H1 (cell line): ENCODE data around the gene IL5. TPM values are rescaled to one million over a fixed set of nuclear protein-coding genes. Genes with fewer than 3 reads are reported as not detected.

Experiments used
- CTCF ChIA-PET: fragments of 300-600 bp; sonication (Branson Sonifier 250); formaldehyde crosslinking; loops from one replicate; lab custom pipeline; 2021; ENCODE audit not compliant: partially characterized antibody; lab: Charles Lee
- POLR2A ChIA-PET: fragments of 300-600 bp; sonication (Branson Sonifier 250); formaldehyde crosslinking; loops from one replicate; lab custom pipeline; 2021; ENCODE audit warnings: inconsistent platforms; ENCODE audit not compliant: partially characterized antibody; lab: Charles Lee
- DNase-seq, 2 experiments: peaks; one replicate each; pipeline versions ENCODE4 v3.0.0 to v3.0.0-alpha.2; 2010 to 2022; ENCODE audit warnings: low spot score in 2 of 2, low read depth in 1 of 2, mixed read lengths in 1 of 2
- FAIRE-seq: peaks from 2 replicates; lab custom pipeline; 2011; peaks lifted over from hg19 to GRCh38; lab: Jason Lieb, UNC
- H2AFZ ChIP-seq: 2 replicates; pipeline ENCODE4 v1.8.1; 2012; ENCODE audit warnings: low read length, inconsistent platforms
- H2AK5ac ChIP-seq: 2 replicates; pipeline ENCODE4 v1.6.1; 2013; ENCODE audit warnings: low read depth, low read length
- H2BK120ac ChIP-seq: replicated peaks from 2 replicates; pipeline ENCODE3; 2013; ENCODE audit warnings: low read depth, low read length, inconsistent platforms
- H2BK12ac ChIP-seq: 2 replicates; pipeline ENCODE4 v1.6.1; 2013; ENCODE audit warnings: low read depth, low read length
- H2BK15ac ChIP-seq: 2 replicates; pipeline ENCODE4 v1.6.1; 2013; ENCODE audit warnings: low read length
- H2BK20ac ChIP-seq: 2 replicates; pipeline ENCODE4 v1.6.1; 2013; ENCODE audit warnings: low read length
- H2BK5ac ChIP-seq: 2 replicates; pipeline ENCODE4 v1.6.1; 2013; ENCODE audit warnings: low read depth, low read length
- H3K14ac ChIP-seq: 2 replicates; pipeline ENCODE4 v1.6.1; 2013; ENCODE audit warnings: inconsistent platforms; ENCODE audit not compliant: insufficient read length
- H3K18ac ChIP-seq: 2 replicates; pipeline ENCODE4 v1.6.1; 2013; ENCODE audit warnings: low read length; ENCODE audit errors: extremely low read depth
- H3K23ac ChIP-seq: 2 replicates; pipeline ENCODE4 v1.6.1; 2013; ENCODE audit warnings: inconsistent platforms; ENCODE audit not compliant: insufficient read length
- H3K23me2 ChIP-seq: 2 replicates; pipeline ENCODE4 v1.6.1; 2013; ENCODE audit warnings: low read depth, low read length
- H3K27ac ChIP-seq: 2 replicates; pipeline ENCODE4 v1.6.1; 2011; ENCODE audit warnings: low read depth, low read length, inconsistent platforms
- H3K27me3 ChIP-seq, 4 experiments: replicated peaks in 1 of 4; 1 replicate in 1 of 4; 2 replicates in 3 of 4; pipeline versions ENCODE4 v1.6.1 to v1.8.1; 2011 to 2013; ENCODE audit warnings: low read length in 3 of 4, mild to moderate bottlenecking in 3 of 4, inconsistent platforms in 2 of 4, mixed read lengths in 2 of 4, moderate library complexity in 1 of 4; ENCODE audit not compliant: control insufficient read depth in 3 of 4, insufficient read depth in 3 of 4; ENCODE audit errors: extremely low read depth in 1 of 4
- H3K36me3 ChIP-seq, 4 experiments: 2 replicates each; pipeline versions ENCODE4 v1.6.1 to v1.8.1; 2011 to 2013; ENCODE audit warnings: mild to moderate bottlenecking in 4 of 4, low read length in 3 of 4, moderate library complexity in 2 of 4, control low read depth in 1 of 4, inconsistent platforms in 1 of 4; ENCODE audit not compliant: insufficient read depth in 4 of 4, control insufficient read depth in 2 of 4
- H3K4ac ChIP-seq: replicated peaks from 2 replicates; pipeline ENCODE3; 2013; ENCODE audit warnings: low read length, low read depth, mixed read lengths, inconsistent platforms; ENCODE audit not compliant: insufficient read length
- H3K4me1 ChIP-seq, 4 experiments: replicated peaks in 1 of 4; 1 replicate in 1 of 4; 2 replicates in 3 of 4; pipeline versions ENCODE4 v1.6.1 to v1.8.1; 2011 to 2013; ENCODE audit warnings: low read length in 3 of 4, inconsistent platforms in 2 of 4, mixed read lengths in 1 of 4; ENCODE audit not compliant: insufficient read depth in 4 of 4, control insufficient read depth in 3 of 4
- H3K4me2 ChIP-seq, 2 experiments: 2 replicates each; pipeline versions ENCODE4 v1.6.1 to v1.8.1; 2011 to 2013; ENCODE audit warnings: low read depth in 2 of 2, low read length in 2 of 2, control low read depth in 1 of 2, inconsistent platforms in 1 of 2, mild to moderate bottlenecking in 1 of 2; ENCODE audit not compliant: insufficient read depth in 1 of 2
- H3K4me3 ChIP-seq, 4 experiments: fragments of 200-600, 300-600 bp in 1 of 4; sonication (generic), shearing (Covaris generic), sonication (Bioruptor Twin) in 1 of 4; 2 replicates each; pipeline versions ENCODE4 v1.5.1 to v1.8.1; 2011 to 2016; ENCODE audit warnings: low read length in 4 of 4, low read depth in 3 of 4, control low read depth in 2 of 4, inconsistent platforms in 2 of 4, mild to moderate bottlenecking in 2 of 4, mixed read lengths in 1 of 4, moderate library complexity in 1 of 4; ENCODE audit not compliant: insufficient read depth in 2 of 4; ENCODE audit errors: extremely low read depth in 1 of 4
- H3K56ac ChIP-seq: replicated peaks from 2 replicates; pipeline ENCODE3; 2013; ENCODE audit warnings: low read depth, mild to moderate bottlenecking, mixed read lengths, low read length, inconsistent platforms; ENCODE audit not compliant: insufficient read length
- H3K79me1 ChIP-seq: 2 replicates; pipeline ENCODE4 v1.6.1; 2013; ENCODE audit warnings: low read depth, low read length, control low read depth
- H3K79me2 ChIP-seq, 2 experiments: 2 replicates each; pipeline versions ENCODE4 v1.6.1 to v1.8.1; 2012 to 2013; ENCODE audit warnings: low read length in 2 of 2, mild to moderate bottlenecking in 2 of 2, inconsistent platforms in 1 of 2; ENCODE audit not compliant: insufficient read depth in 2 of 2, control insufficient read depth in 1 of 2
- H3K9ac ChIP-seq, 4 experiments: replicated peaks in 1 of 4; 1 replicate in 1 of 4; 2 replicates in 3 of 4; pipeline versions ENCODE4 v1.6.1 to v1.8.1; 2011 to 2013; ENCODE audit warnings: low read depth in 3 of 4, low read length in 3 of 4, control low read depth in 2 of 4, mild to moderate bottlenecking in 2 of 4, moderate library complexity in 2 of 4, inconsistent platforms in 1 of 4; ENCODE audit errors: extremely low read depth in 1 of 4
- H3K9me3 ChIP-seq, 2 experiments: 2 replicates each; pipeline versions ENCODE4 v1.6.1 to v1.8.1; 2012 to 2013; ENCODE audit warnings: mild to moderate bottlenecking in 2 of 2, moderate library complexity in 2 of 2, control low read depth in 1 of 2, inconsistent platforms in 1 of 2, low read depth in 1 of 2, low read length in 1 of 2, mixed read lengths in 1 of 2; ENCODE audit not compliant: insufficient read depth in 2 of 2
- H4K20me1 ChIP-seq, 2 experiments: replicated peaks in 1 of 2; 2 replicates each; pipeline versions ENCODE3 to v1.8.1; 2011 to 2013; ENCODE audit warnings: inconsistent platforms in 2 of 2, low read length in 2 of 2, mild to moderate bottlenecking in 1 of 2; ENCODE audit not compliant: insufficient read depth in 2 of 2, control insufficient read depth in 1 of 2
- H4K5ac ChIP-seq: 2 replicates; pipeline ENCODE4 v1.6.1; 2013; ENCODE audit warnings: low read length, low read depth, mixed read lengths, inconsistent platforms; ENCODE audit not compliant: insufficient read length
- H4K8ac ChIP-seq: 2 replicates; pipeline ENCODE4 v1.8.0; 2013; ENCODE audit warnings: mild to moderate bottlenecking, moderate library complexity, low read length, inconsistent platforms; ENCODE audit not compliant: insufficient read depth; ENCODE audit errors: extremely low read depth
- H4K91ac ChIP-seq: replicated peaks from 2 replicates; pipeline ENCODE3; 2013; ENCODE audit warnings: low read length, mixed read lengths, inconsistent platforms; ENCODE audit not compliant: insufficient read length
- CBX8 ChIP-seq: fragments of 300-800, 300-1000 bp; sonication (generic); IDR thresholded peaks from 2 replicates; pipeline ENCODE4 v1.7.1; 2016; ENCODE audit warnings: low read depth, low read length, borderline replicate concordance
- KDM1A ChIP-seq: fragments of 200-600, 300-600 bp; sonication (generic); IDR thresholded peaks from 2 replicates; pipeline ENCODE4 v1.7.1; 2016; ENCODE audit warnings: mild to moderate bottlenecking, low read length, borderline replicate concordance
- PHF8 ChIP-seq: fragments of 200-600 bp; sonication (generic); conservative IDR thresholded peaks from 2 replicates; pipeline ENCODE4 v1.7.1; 2012; ENCODE audit warnings: low read depth, mild to moderate bottlenecking, inconsistent platforms, low read length, moderate library complexity
- RAD21 ChIP-seq, 2 experiments: IDR thresholded peaks in 1 of 2; conservative IDR thresholded peaks in 1 of 2; 2 replicates each; pipeline ENCODE4 v1.6.1; 2011; ENCODE audit warnings: low read depth in 2 of 2, low read length in 2 of 2, improper control_type of control experiment in 1 of 2, inconsistent platforms in 1 of 2, mild to moderate bottlenecking in 1 of 2, moderate library complexity in 1 of 2
- RNF2 ChIP-seq: fragments of 200-900, 300-1000 bp; sonication (generic); IDR thresholded peaks from 2 replicates; pipeline ENCODE4 v1.7.1; 2016; ENCODE audit warnings: borderline replicate concordance, low read depth, mild to moderate bottlenecking, antibody characterized with exemption, low read length; ENCODE audit not compliant: poor library complexity, severe bottlenecking; ENCODE audit errors: missing control alignments
- SP2 ChIP-seq: IDR thresholded peaks from 2 replicates; pipeline ENCODE4 v1.6.1; 2012; ENCODE audit warnings: mild to moderate bottlenecking, low read length, inconsistent platforms
- SUZ12 ChIP-seq: fragments of 200-600 bp; sonication (generic); IDR thresholded peaks from 2 replicates; pipeline ENCODE4 v1.6.1; 2012; ENCODE audit warnings: mild to moderate bottlenecking, inconsistent platforms, low read length, moderate library complexity, mixed read lengths
- WGBS, 2 experiments: shearing (Covaris generic) in 1 of 2; methylation state at CpG; one replicate each; pipeline versions ENCODE4 v1.1.6 to v1.1.7; 2013 to 2015; ENCODE audit warnings: low lambda C conversion rate in 2 of 2, mixed read lengths in 2 of 2, inconsistent platforms in 1 of 2, low coverage in 1 of 2, missing lambda C conversion rate in 1 of 2; ENCODE audit not compliant: insufficient replicate concordance in 2 of 2, insufficient coverage in 1 of 2, insufficient read length in 1 of 2; ENCODE audit errors: extremely low coverage in 1 of 2, missing lambda C conversion rate in 1 of 2; 5-methylcytosine and 5-hydroxymethylcytosine counted together
- polyA plus RNA-seq, 7 experiments: library from polyadenylated mRNA; depleted of rRNA in 3 of 7; stranded (reverse) in 5 of 7; unstranded in 2 of 7; fragments of >200 nt in 5 of 7; fragments of 200-250 nt in 2 of 7; gene quantifications; 1 replicate in 5 of 7; 2 replicates in 1 of 7; 4 replicates in 1 of 7; pipeline versions ENCODE4 v1.2.1 to v1.2.3, GENCODE V29; 2011 to 2013; ENCODE audit warnings: missing spikeins in 2 of 7, mixed read lengths in 2 of 7
- total RNA-seq: library from RNA; stranded (reverse); fragmentation: NEBNext Ultra II Directional; extraction: Animal tissue kit (Norgen Biotek cat#: 25700); gene quantifications from 2 replicates; pipeline ENCODE4 v1.2.1, GENCODE V29; 2021

IL5 gene
- total and polyA plus RNA-seq, 2 of the 8 experiments (the other 6 are each of a cell fraction or from before 2014, with no cell fraction given), result not detected

DNA sequence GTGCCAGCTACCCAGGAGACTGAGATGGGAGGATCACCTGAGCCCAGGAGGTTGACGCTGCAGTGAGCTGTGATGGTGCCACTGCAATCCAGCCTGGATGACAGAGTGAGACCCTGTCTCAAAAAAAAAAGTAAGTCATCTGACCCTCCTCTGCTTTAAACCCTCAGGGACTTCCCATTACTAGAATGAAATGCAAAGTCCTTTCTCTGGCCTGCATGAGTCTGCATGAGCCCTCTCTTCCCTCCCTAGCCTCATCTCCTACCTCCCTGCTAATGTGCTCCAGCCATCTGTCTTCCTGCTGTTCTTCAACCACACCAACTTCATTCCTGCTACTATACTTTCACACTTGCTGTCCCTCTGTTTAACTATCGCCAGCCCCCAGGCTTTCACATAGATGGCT is 15.3 kb downstream of the IL5 start:
- no peak overlapping the region for H3K4ac ChIP-seq
- no peak overlapping the region for H3K4me3 ChIP-seq
- no peak overlapping the region for H2AFZ ChIP-seq
- WGBS, 2 experiments, result 84% methylated on average over 2 of the region's 2 CpGs; no CpG with 5 or more reads in 1 of the 2 experiments
- H3K9me3 ChIP-seq, result no peaks in the 10 kb centered on the region
- TF ChIP-seq PHF8 (no peak), SUZ12 (no peak), RNF2 (no peak), RAD21 (IDR thresholded peaks at IDR 0.05 in 1 of 2, conservative IDR thresholded peaks at IDR 0.05 in 1 of 2; ENCODE audit: low read depth in 2 of 2, low read length in 2 of 2) (no peak), KDM1A (no peak), SP2 (no peak), CBX8 (no peak)
- TF ChIP-seq, all 59 proteins: peak for 0
- H3K56ac ChIP-seq, result no peak overlapping the region
- CTCF ChIA-PET, result interaction anchor here (0.7 to 3.6 kb wide), 29 partner anchors 9 to 334 kb away, joined by 3 to 46 read pairs (median 5); partner anchors contain the start of gene CCNI2
- H4K5ac ChIP-seq, result no peak overlapping the region
- no peak overlapping the region for H3K23ac ChIP-seq
- no peak overlapping the region for H3K14ac ChIP-seq
- no peak overlapping the region for H2BK20ac ChIP-seq
- no peak overlapping the region for H3K9ac ChIP-seq
- no peak overlapping the region for H2BK5ac ChIP-seq
- H4K8ac ChIP-seq, result no peak overlapping the region
- no peaks in the 10 kb centered on the region for H3K79me2 ChIP-seq
- POLR2A ChIA-PET, result interaction anchor here (1.2 to 2.0 kb wide), 2 partner anchors 29 to 219 kb away, joined by 3 to 5 read pairs; partner anchors contain the start of genes CCNI2 and RAD50
- H3K36me3 ChIP-seq, result no peaks in the 10 kb centered on the region
- H3K23me2 ChIP-seq, result no peaks in the 10 kb centered on the region
- no peak overlapping the region for H3K4me2 ChIP-seq
- no peak overlapping the region for H4K91ac ChIP-seq
- no peak overlapping the region for H2BK15ac ChIP-seq
- DNase-seq (no peak), FAIRE-seq (no peak)
- H2AK5ac ChIP-seq, result no peak overlapping the region
- no peaks in the 10 kb centered on the region for H4K20me1 ChIP-seq
- H3K4me1 ChIP-seq, result no peaks in the 10 kb centered on the region
- H2BK12ac ChIP-seq, result no peak overlapping the region
- H3K18ac ChIP-seq, result no peak overlapping the region
- H2BK120ac ChIP-seq, result no peak overlapping the region
- no peaks in the 10 kb centered on the region for H3K27me3 ChIP-seq
- H3K79me1 ChIP-seq, result no peaks in the 10 kb centered on the region
- H3K27ac ChIP-seq, result no peak overlapping the region
